ENCODE results near the gene DDC.

DDC gene

GRCh38 chr7:50564640-50565558 is at the start of gene DDC:
TSS of gene DDC (minus strand) at chr7:50565405. CDS start at chr7:50544085, 21,320 bp downstream.
- no peak for DNase-seq (ENCODE audit: low spot score)

- no peak for DNase-seq (ENCODE audit: low spot score)
These were observed 48.3 kb upstream of the DDC start for GRCh38 chr7:50613473-50613872.

- DNase-seq (ENCODE audit: low spot score): no peak
These were observed 47.5 kb upstream of the DDC start for GRCh38 chr7:50612704-50613103.

GRCh38 chr7:50610521-50611277 is 45.5 kb upstream of the DDC start:
- peak; percentile 64 for DNase-seq (ENCODE audit: low spot score)

GRCh38 chr7:50608196-50608906 is 43.1 kb upstream of the DDC start:
- no peak for DNase-seq (ENCODE audit: low spot score)

- no peak for DNase-seq (ENCODE audit: low spot score)
These were observed 42.4 kb upstream of the DDC start for GRCh38 chr7:50607524-50608125.

- no peak for DNase-seq (ENCODE audit: low spot score)
These were observed 39.9 kb upstream of the DDC start for GRCh38 chr7:50605059-50605458.

- no peak for DNase-seq (ENCODE audit: low spot score)
These were observed 38.1 kb upstream of the DDC start for GRCh38 chr7:50603287-50603686.

GRCh38 chr7:50599385-50599784 is 34.2 kb upstream of the DDC start:
- no peak for DNase-seq (ENCODE audit: low spot score)

GRCh38 chr7:50598460-50599343 is 33.5 kb upstream of the DDC start:
- DNase-seq (ENCODE audit: low spot score): no peak

GRCh38 chr7:50596484-50596883 is 31.3 kb upstream of the DDC start:
- DNase-seq (ENCODE audit: low spot score): no peak

GRCh38 chr7:50595491-50596102 is 30.4 kb upstream of the DDC start:
- DNase-seq (ENCODE audit: low spot score): peak; percentile 66

- no peak for DNase-seq (ENCODE audit: low spot score)
These were observed 29.7 kb upstream of the DDC start for GRCh38 chr7:50594734-50595485.

GRCh38 chr7:50594136-50594535 is 28.9 kb upstream of the DDC start:
- no peak for DNase-seq (ENCODE audit: low spot score)

GRCh38 chr7:50592940-50593339 is 27.7 kb upstream of the DDC start:
- DNase-seq (ENCODE audit: low spot score): no peak

- DNase-seq (ENCODE audit: low spot score): no peak
These were observed 26.6 kb upstream of the DDC start for GRCh38 chr7:50591480-50592438.

GRCh38 chr7:50591098-50591479 is 25.9 kb upstream of the DDC start:
- DNase-seq (ENCODE audit: low spot score): no peak

GRCh38 chr7:50590535-50590934 is 25.3 kb upstream of the DDC start:
- DNase-seq (ENCODE audit: low spot score): no peak

- DNase-seq (ENCODE audit: low spot score): no peak
These were observed 24.2 kb upstream of the DDC start for GRCh38 chr7:50589364-50589763.

Data from AG20443 (cell line).